Gastrocnemius medialis (tissue), 4 donors: Measurements from ENCODE around the gene USH1C.

Experiments used
- POLR2A ChIP-seq, 2 donors: fragments of 450-650 bp; IDR thresholded peaks; one replicate each; pipeline ENCODE4 v1.6.1; 2017; ENCODE audit warnings: antibody characterized with exemption in 2 of 2, mild to moderate bottlenecking in 2 of 2, moderate library complexity in 2 of 2
- TF ChIP-seq, protein P1 (sequence below), 5 experiments: fragments of 450-650 bp in 3 of 5; fragments of 200-600 bp in 2 of 5; sonication (generic) in 2 of 5; IDR thresholded peaks in 4 of 5; conservative IDR thresholded peaks in 1 of 5; 1 replicate in 4 of 5; 2 replicates in 1 of 5; pipeline ENCODE4 v1.5.1; 2016 to 2019; ENCODE audit warnings: antibody characterized with exemption in 5 of 5, mild to moderate bottlenecking in 3 of 5, moderate library complexity in 3 of 5

DNA sequence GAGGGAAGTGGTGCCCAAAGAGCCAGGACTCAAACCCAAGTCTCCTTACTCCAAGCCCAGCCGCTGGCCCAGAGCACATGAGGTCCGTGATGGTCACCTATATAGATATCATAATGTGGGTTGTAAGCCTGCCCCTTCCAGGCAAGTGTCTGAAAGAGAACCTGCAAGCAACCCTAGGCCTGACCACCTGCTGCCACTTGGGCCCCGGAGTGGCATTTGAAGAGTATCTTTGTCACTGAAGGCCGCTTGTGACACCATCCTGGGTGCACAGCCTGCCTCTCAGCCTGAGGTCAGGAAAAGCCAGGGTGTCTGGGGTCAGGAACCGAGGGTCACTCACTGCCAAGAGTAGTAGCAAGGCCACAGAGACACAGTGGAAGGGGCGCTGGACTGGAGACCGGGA lies 35.2 kb upstream of the USH1C start:
- TF ChIP-seq, protein P1, sequence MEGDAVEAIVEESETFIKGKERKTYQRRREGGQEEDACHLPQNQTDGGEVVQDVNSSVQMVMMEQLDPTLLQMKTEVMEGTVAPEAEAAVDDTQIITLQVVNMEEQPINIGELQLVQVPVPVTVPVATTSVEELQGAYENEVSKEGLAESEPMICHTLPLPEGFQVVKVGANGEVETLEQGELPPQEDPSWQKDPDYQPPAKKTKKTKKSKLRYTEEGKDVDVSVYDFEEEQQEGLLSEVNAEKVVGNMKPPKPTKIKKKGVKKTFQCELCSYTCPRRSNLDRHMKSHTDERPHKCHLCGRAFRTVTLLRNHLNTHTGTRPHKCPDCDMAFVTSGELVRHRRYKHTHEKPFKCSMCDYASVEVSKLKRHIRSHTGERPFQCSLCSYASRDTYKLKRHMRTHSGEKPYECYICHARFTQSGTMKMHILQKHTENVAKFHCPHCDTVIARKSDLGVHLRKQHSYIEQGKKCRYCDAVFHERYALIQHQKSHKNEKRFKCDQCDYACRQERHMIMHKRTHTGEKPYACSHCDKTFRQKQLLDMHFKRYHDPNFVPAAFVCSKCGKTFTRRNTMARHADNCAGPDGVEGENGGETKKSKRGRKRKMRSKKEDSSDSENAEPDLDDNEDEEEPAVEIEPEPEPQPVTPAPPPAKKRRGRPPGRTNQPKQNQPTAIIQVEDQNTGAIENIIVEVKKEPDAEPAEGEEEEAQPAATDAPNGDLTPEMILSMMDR (IDR thresholded peaks at IDR 0.05 in 4 of 5, conservative IDR thresholded peaks at IDR 0.05 in 1 of 5) = no peak
- no peak for TF ChIP-seq POLR2A (IDR thresholded peaks at IDR 0.05)
